BJ (cell line): ENCODE measurements around the gene ISCU. TPM values are rescaled to one million over a fixed set of nuclear protein-coding genes. Genes with fewer than 3 reads are reported as not detected.

Experiments used
- CTCF ChIA-PET: fragments of 350-600 bp; formaldehyde crosslinking; extraction: SDS; loops from one replicate; lab custom pipeline; 2021; ENCODE audit warnings: antibody characterized with exemption, inconsistent platforms; lab: Yijun Ruan, JAX
- POLR2A ChIA-PET: fragments of 300-600 bp; sonication (Branson Sonifier 250); formaldehyde crosslinking; extraction: SDS; loops from one replicate; lab custom pipeline; 2021; ENCODE audit warnings: antibody characterized with exemption; lab: Charles Lee
- DNase-seq: peaks from one replicate; pipeline ENCODE4 v3.0.0-alpha.2; 2011; ENCODE audit warnings: low read depth
- H3K27me3 ChIP-seq: 2 replicates; pipeline ENCODE4 v1.6.0; 2011; ENCODE audit warnings: low read length; ENCODE audit not compliant: control insufficient read depth, insufficient read depth
- H3K36me3 ChIP-seq: 2 replicates; pipeline ENCODE4 v1.5.1; 2011; ENCODE audit warnings: low read length; ENCODE audit not compliant: control insufficient read depth, insufficient read depth
- H3K4me3 ChIP-seq: 2 replicates; pipeline ENCODE4 v1.5.1; 2011; ENCODE audit warnings: low read depth, mild to moderate bottlenecking, control low read depth, low read length
- polyA plus RNA-seq: library from polyadenylated mRNA; depleted of rRNA; stranded (reverse); fragments of >200 nt; gene quantifications from 2 replicates; pipeline ENCODE4 v1.2.3, GENCODE V29; 2011
- TF ChIP-seq, protein P1 (sequence below): IDR thresholded peaks from 2 replicates; pipeline ENCODE4 v1.5.1; 2011; ENCODE audit warnings: low read depth, mild to moderate bottlenecking, control low read depth, inconsistent platforms, low read length, moderate library complexity; ENCODE audit not compliant: insufficient read depth

ISCU gene
- polyA plus RNA-seq, 1 experiment: 125 TPM

- CTCF ChIA-PET: interaction anchor here (1.0 to 1.4 kb wide), 2 partner anchors 10 to 13 kb away, joined by 3 read pairs; no protein-coding TSS in a partner anchor
- TF ChIP-seq, protein P1, sequence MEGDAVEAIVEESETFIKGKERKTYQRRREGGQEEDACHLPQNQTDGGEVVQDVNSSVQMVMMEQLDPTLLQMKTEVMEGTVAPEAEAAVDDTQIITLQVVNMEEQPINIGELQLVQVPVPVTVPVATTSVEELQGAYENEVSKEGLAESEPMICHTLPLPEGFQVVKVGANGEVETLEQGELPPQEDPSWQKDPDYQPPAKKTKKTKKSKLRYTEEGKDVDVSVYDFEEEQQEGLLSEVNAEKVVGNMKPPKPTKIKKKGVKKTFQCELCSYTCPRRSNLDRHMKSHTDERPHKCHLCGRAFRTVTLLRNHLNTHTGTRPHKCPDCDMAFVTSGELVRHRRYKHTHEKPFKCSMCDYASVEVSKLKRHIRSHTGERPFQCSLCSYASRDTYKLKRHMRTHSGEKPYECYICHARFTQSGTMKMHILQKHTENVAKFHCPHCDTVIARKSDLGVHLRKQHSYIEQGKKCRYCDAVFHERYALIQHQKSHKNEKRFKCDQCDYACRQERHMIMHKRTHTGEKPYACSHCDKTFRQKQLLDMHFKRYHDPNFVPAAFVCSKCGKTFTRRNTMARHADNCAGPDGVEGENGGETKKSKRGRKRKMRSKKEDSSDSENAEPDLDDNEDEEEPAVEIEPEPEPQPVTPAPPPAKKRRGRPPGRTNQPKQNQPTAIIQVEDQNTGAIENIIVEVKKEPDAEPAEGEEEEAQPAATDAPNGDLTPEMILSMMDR: no peak
- no peak for DNase-seq
- peaks cover 27% of the 10 kb centered on the region for H3K36me3 ChIP-seq
- H3K27me3 ChIP-seq: no peaks in the 10 kb centered on the region
- H3K4me3 ChIP-seq: no peak overlapping the region
- POLR2A ChIA-PET: no interaction called here
Measured at GRCh38 chr12:108519558-108519957, 42.8 kb upstream of the ISCU start.

DNA sequence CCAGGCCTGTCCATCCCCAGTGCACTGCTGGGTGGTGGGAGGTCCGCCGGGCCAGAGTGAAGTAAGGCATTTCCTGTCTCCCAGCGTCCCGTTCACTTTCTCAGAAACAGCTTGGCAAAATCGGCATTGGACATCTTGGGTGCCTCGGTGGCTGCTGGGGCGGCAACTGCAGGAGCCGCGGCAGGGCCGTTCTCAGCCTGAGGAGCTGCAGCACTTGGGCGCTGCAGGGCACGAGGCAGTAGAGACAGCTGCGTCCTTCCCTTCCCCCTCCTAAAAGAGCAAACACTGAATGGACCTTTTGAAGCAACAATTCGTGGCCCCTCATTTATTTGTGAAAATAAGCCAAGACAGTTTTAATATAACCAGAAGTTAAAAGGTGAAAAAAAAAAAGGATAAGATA lies 39.0 kb upstream of the ISCU start:
- TF ChIP-seq, protein P1: no peak
- CTCF ChIA-PET: interaction anchor here (0.7 to 1.3 kb wide), 2 partner anchors 9 to 10 kb away, joined by 3 read pairs; no protein-coding TSS in a partner anchor
- DNase-seq: no peak
- POLR2A ChIA-PET: no interaction called here
- no peaks in the 10 kb centered on the region for H3K27me3 ChIP-seq
- H3K36me3 ChIP-seq: peaks cover 40% of the 10 kb centered on the region
- no peak overlapping the region for H3K4me3 ChIP-seq

GRCh38 chr12:108525681-108526080 lies 36.7 kb upstream of the ISCU start:
- TF ChIP-seq, protein P1: no peak
- CTCF ChIA-PET: interaction anchor here (1.5 kb wide), 1 partner anchor 94 kb away, joined by 3 read pairs; no protein-coding TSS in a partner anchor
- no peak overlapping the region for H3K4me3 ChIP-seq
- no peaks in the 10 kb centered on the region for H3K27me3 ChIP-seq
- POLR2A ChIA-PET: no interaction called here
- peaks cover 43% of the 10 kb centered on the region for H3K36me3 ChIP-seq
- DNase-seq: no peak

DNA sequence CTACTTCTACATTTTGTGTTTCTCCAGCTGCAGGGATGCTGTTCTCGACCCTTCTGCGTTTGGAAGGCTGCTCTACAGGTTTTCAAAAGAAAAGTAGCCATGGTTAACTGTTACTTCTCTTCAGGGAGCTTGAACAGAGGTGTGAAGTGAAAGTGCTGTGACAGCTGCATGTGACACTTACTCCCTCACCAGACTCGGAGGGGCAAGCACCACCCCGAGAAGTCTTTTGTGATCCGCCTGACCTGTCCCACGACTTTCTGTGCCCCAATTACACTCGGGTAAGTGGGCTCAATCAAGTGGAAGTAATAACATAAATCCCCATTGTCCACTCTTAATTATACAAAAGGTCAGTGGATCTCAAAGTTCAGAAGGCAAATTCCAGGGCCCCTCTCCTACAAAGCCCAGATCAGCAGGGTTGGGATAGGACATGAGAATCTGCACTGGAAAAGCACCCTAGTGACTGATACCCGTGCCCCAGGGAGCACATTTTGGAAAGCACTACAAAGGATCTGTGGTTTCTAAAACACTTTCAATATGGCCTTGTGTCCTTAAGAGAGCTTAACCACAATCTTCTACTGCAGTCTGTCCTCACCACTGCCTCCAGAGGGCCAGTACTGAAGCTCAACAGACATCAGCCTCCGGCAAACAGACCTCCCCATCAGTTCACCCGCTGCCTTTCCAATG lies 35.8 kb upstream of the ISCU start:
- Histone ChIP-seq H3K27me3 (no peaks in the 10 kb centered on the region), H3K4me3 (no peak overlapping the region), H3K36me3 (peaks cover 42% of the 10 kb centered on the region)
- ChIA-PET POLR2A (no interaction called here), CTCF (interaction anchor here (0.6 to 1.5 kb wide), 3 partner anchors 9 to 757 kb away, joined by 3 to 4 read pairs (median 3); no protein-coding TSS in a partner anchor)
- DNase-seq: no peak
- TF ChIP-seq, protein P1: peak; percentile 56

DNA sequence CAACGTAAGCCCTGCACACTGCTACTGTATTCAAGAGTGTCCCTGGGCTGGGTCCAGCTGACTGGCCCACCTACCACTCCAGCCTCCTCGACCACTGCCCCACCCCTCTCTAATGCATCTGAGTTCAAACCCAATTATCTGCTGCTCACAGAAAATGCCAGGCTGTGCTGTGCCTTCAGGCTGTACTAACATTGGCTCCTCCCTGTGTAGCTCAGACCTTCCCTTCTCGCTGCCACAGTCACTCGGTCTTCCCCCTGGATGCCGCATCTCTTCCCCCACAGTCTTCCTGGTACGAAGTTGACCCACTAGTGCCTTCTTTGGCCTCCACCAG lies 35.3 kb upstream of the ISCU start:
- ChIA-PET POLR2A (no interaction called here), CTCF (interaction anchor here (0.7 to 1.0 kb wide), 2 partner anchors 9 to 10 kb away, joined by 3 to 4 read pairs; no protein-coding TSS in a partner anchor)
- H3K36me3 ChIP-seq: peaks cover 46% of the 10 kb centered on the region
- no peak for DNase-seq
- no peak overlapping the region for H3K4me3 ChIP-seq
- H3K27me3 ChIP-seq: no peaks in the 10 kb centered on the region
- TF ChIP-seq, protein P1: no peak
